Adipocyte (in vitro differentiated cells): ENCODE measurements around the gene ERRFI1.
A peak's percentile ranks its signal among the peaks of the same experiment; 100 is the strongest.
"Not testable (repeated sequence)": the region's sequence is repeated elsewhere in the genome, so short reads cannot be mapped to it uniquely, and the experiment has no call there.

Experiments used
- DNase-seq: peaks from one replicate; pipeline ENCODE4 v3.0.0-alpha.2; 2015; ENCODE audit warnings: low read depth
- H3K27me3 ChIP-seq: replicated peaks from 2 replicates; pipeline ENCODE4 v1.7.0; 2013; ENCODE audit warnings: mild to moderate bottlenecking, low read length, moderate library complexity; ENCODE audit not compliant: control insufficient read depth, insufficient read depth
- H3K36me3 ChIP-seq: 2 replicates; pipeline ENCODE4 v1.7.0; 2013; ENCODE audit warnings: low read length, mild to moderate bottlenecking, moderate library complexity; ENCODE audit not compliant: control insufficient read depth, insufficient read depth, severe bottlenecking
- H3K4me1 ChIP-seq: 2 replicates; pipeline ENCODE4 v1.7.0; 2013; ENCODE audit warnings: mild to moderate bottlenecking, low read length, moderate library complexity; ENCODE audit not compliant: control insufficient read depth, insufficient read depth
- H3K4me3 ChIP-seq: 2 replicates; pipeline ENCODE4 v1.7.0; 2013; ENCODE audit warnings: mild to moderate bottlenecking, low read length, moderate library complexity
- H3K9ac ChIP-seq: 2 replicates; pipeline ENCODE4 v1.7.0; 2013; ENCODE audit warnings: mild to moderate bottlenecking, low read length, moderate library complexity
- H3K9me3 ChIP-seq: 2 replicates; pipeline ENCODE4 v1.7.0; 2013; ENCODE audit warnings: mild to moderate bottlenecking, low read length, moderate library complexity; ENCODE audit not compliant: control insufficient read depth

The ERRFI1 gene

GRCh38 chr1:7980984-7981383 is 45.1 kb downstream of the ERRFI1 start:
- DNase-seq: no peak
- H3K4me3 ChIP-seq: no peak overlapping the region
- no peaks in the 10 kb centered on the region for H3K9me3 ChIP-seq
- H3K4me1 ChIP-seq: peaks cover 11% of the 10 kb centered on the region
- H3K9ac ChIP-seq: no peak overlapping the region
- no peaks in the 10 kb centered on the region for H3K27me3 ChIP-seq
- H3K36me3 ChIP-seq: peaks cover 85% of the 10 kb centered on the region

GRCh38 chr1:7975212-7975865 is 50.8 kb downstream of the ERRFI1 start:
- Histone ChIP-seq H3K27me3 (no peaks in the 10 kb centered on the region), H3K4me3 (no peak overlapping the region), H3K4me1 (peaks cover 13% of the 10 kb centered on the region), H3K9ac (no peak overlapping the region), H3K36me3 (peaks cover 64% of the 10 kb centered on the region), H3K9me3 (no peaks in the 10 kb centered on the region)
- DNase-seq: peak; percentile 81

DNA sequence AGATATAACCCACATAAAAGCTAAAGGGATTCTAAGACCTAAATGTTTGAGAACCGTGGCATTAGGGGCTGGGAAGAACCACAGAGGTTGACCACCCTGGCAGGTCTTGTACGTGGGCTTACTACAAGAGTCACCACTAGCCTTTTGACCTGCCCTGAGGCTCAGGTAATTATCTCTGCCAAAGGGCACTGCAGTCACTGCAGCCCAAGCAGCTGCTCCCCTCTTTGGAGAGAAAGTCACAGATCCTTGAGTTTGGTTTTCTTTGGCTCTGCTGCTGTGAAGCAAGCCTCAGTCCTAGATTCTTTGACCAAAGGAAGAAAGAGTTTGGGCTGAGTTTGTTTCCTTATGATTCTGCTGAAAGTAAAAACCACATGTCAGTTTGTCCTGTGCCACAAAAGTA is 53.0 kb downstream of the ERRFI1 start:
- Histone ChIP-seq H3K9me3 (no peaks in the 10 kb centered on the region), H3K36me3 (peaks cover 62% of the 10 kb centered on the region), H3K4me3 (no peak overlapping the region), H3K27me3 (no peaks in the 10 kb centered on the region), H3K4me1 (peaks cover 18% of the 10 kb centered on the region), H3K9ac (no peak overlapping the region)
- no peak for DNase-seq

DNA sequence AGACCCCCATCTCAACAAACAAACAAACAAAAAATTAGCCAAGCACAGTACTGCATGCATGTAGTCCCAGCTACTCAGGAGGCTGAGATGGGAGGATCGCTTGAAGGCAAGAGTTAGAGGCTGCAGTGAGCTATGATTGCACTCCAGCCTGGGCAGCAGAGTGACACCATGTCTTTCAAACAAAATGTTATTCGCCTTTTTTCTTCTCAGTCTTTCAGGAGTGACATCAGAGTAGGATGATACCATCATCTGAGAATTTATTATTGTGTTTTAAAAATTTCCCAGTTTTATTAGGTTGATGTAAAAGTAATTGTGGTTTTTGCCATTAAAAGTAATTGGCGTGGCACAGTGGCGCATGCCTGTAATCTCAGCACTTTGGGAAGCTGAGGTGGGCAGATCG is 53.8 kb downstream of the ERRFI1 start:
- no peak overlapping the region for H3K9ac ChIP-seq
- DNase-seq: no peak
- no peaks in the 10 kb centered on the region for H3K9me3 ChIP-seq
- peaks cover 16% of the 10 kb centered on the region for H3K4me1 ChIP-seq
- H3K27me3 ChIP-seq: no peaks in the 10 kb centered on the region
- peaks cover 62% of the 10 kb centered on the region for H3K36me3 ChIP-seq
- no peak overlapping the region for H3K4me3 ChIP-seq

GRCh38 chr1:7971024-7971423 is 55.1 kb downstream of the ERRFI1 start:
- H3K9ac ChIP-seq: peak overlapping the region; percentile 37
- H3K9me3 ChIP-seq: no peaks in the 10 kb centered on the region
- H3K27me3 ChIP-seq: no peaks in the 10 kb centered on the region
- H3K36me3 ChIP-seq: peaks cover 64% of the 10 kb centered on the region
- no peak for DNase-seq
- H3K4me3 ChIP-seq: no peak overlapping the region
- peaks cover 22% of the 10 kb centered on the region for H3K4me1 ChIP-seq

- Histone ChIP-seq H3K9me3 (no peaks in the 10 kb centered on the region), H3K36me3 (peaks cover 72% of the 10 kb centered on the region), H3K27me3 (no peaks in the 10 kb centered on the region), H3K9ac (peak overlapping the region; percentile 37), H3K4me3 (no peak overlapping the region), H3K4me1 (peaks cover 22% of the 10 kb centered on the region)
- DNase-seq: no peak
Measured at GRCh38 chr1:7970246-7970645, 55.9 kb downstream of the ERRFI1 start.

DNA sequence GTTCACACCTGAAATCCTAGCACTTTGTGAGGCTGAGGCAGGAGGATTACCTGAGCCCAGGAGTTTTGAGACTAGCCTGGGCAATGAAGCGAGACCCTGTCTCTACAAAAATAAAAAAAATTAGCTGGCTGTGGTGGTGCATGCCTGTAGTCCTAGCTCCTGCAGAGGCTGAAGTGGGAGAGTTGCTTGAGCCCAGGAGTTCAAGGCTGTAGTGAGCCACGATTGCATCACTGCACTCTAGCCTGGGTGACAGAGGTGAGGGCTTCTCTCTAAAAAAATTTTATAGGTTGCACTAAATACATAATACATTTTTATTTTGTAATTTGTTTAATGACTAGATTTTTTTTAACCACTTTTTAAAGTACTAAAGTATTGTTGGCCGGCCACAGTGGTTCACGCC is 58.5 kb downstream of the ERRFI1 start:
- no peak overlapping the region for H3K4me3 ChIP-seq
- no peak overlapping the region for H3K9ac ChIP-seq
- peaks cover 88% of the 10 kb centered on the region for H3K36me3 ChIP-seq
- DNase-seq: no peak
- H3K4me1 ChIP-seq: peaks cover 31% of the 10 kb centered on the region
- no peaks in the 10 kb centered on the region for H3K9me3 ChIP-seq
- H3K27me3 ChIP-seq: no peaks in the 10 kb centered on the region

GRCh38 chr1:7967196-7967595 is 58.9 kb downstream of the ERRFI1 start:
- H3K4me1 ChIP-seq: peaks cover 35% of the 10 kb centered on the region
- H3K9me3 ChIP-seq: no peaks in the 10 kb centered on the region
- DNase-seq: no peak
- no peak overlapping the region for H3K4me3 ChIP-seq
- H3K36me3 ChIP-seq: peaks cover 83% of the 10 kb centered on the region
- no peaks in the 10 kb centered on the region for H3K27me3 ChIP-seq
- no peak overlapping the region for H3K9ac ChIP-seq

- H3K36me3 ChIP-seq: peaks cover 57% of the 10 kb centered on the region
- H3K4me1 ChIP-seq: peaks cover 32% of the 10 kb centered on the region
- no peak overlapping the region for H3K4me3 ChIP-seq
- no peaks in the 10 kb centered on the region for H3K9me3 ChIP-seq
- no peak overlapping the region for H3K9ac ChIP-seq
- no peak for DNase-seq
- no peaks in the 10 kb centered on the region for H3K27me3 ChIP-seq
Measured at GRCh38 chr1:7964476-7964875, 61.6 kb downstream of the ERRFI1 start.

DNA sequence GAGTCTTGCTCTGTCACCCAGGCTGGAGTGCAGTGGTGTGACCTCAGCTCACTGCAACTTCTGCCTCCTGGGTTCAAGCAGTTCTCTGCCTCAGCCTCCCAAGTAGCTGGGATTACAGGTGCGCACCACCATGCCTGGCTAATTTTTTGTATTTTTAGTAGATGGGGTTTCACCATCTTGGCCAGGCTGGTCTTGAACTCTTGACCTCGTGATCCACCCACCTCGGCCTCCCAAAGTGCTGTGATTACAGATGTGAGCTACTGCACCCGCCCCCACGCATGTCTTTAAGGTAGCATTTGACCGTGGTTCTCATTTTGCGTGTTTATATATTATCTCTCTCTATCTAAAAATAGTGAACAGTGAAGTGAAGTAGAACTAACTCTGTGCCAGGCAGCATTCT is 62.3 kb downstream of the ERRFI1 start:
- not testable (repeated sequence) for DNase-seq, H3K27me3 ChIP-seq, H3K9ac ChIP-seq, H3K9me3 ChIP-seq, H3K4me3 ChIP-seq
- H3K4me1 ChIP-seq: peaks cover 32% of the 10 kb centered on the region
- H3K36me3 ChIP-seq: peaks cover 51% of the 10 kb centered on the region

- H3K4me3 ChIP-seq, H3K27me3 ChIP-seq, DNase-seq, H3K9me3 ChIP-seq, H3K9ac ChIP-seq: not testable (repeated sequence)
- peaks cover 32% of the 10 kb centered on the region for H3K4me1 ChIP-seq
- H3K36me3 ChIP-seq: peaks cover 47% of the 10 kb centered on the region
Measured at GRCh38 chr1:7963378-7963730, 62.8 kb downstream of the ERRFI1 start.
